ENCODE results near the gene SCOC. TPM values are rescaled to one million over a fixed set of nuclear protein-coding genes. Genes with fewer than 3 reads are reported as not detected.

The SCOC gene
- total and polyA plus RNA-seq, 9 of the 15 experiments (the other 6 are each of a cell fraction or from before 2014, with no cell fraction given) = 16.8 to 110 (median 46.7) TPM

DNA sequence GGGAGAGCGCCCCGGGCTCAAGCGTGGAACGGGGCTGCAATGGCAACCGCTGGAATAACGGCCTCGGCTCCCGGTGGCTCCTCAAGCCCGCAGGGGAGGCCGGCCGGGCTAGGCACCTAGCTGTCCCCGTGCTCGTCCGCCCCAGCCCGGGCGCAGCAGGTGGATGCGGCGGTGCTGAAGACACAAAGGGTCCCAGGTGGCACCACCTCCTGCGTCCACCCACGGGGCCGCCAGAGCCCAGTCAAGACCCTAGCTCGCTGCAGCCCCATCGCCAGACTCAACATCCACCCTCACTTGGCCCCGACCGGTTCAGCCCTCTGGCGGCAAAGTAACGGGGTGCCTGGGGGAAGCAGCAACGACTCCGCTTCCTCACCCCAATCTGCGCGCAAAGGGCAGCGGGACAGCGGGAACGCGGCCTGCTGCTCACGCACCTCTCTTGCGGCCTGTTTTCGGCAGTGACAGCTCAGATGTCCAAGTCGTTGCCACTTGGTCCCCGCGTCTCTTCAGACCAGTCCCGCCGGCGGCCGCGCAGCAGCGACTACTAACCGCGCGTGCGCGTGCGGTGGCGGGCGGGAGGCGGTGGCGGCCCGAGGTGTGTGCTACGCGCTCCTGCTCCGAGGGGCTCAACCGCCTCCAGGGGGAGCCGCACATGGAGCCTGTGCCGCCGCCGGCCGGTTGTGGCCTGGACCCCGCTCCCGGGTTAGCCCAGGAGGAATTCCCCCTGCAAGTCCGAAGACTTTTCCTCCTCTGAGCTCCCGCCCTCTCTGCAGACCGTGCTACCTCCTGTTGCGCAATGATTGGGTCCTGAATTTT is 53.9 kb downstream of the SCOC start, which contains the start of gene CLGN (continued):
- TF ChIP-seq CBX8 (IDR thresholded peaks at IDR 0.05; ENCODE audit: borderline replicate concordance, extremely low read depth, low read depth, low read length, poor library complexity, severe bottlenecking) (no peak), TOE1 (IDR thresholded peaks at IDR 0.05; ENCODE audit: borderline replicate concordance) (peak; percentile 4; the same call in 1 of the 2 replicates), TOE1 (CRISPR knock-in tag; IDR thresholded peaks at IDR 0.05; ENCODE audit: borderline replicate concordance, low read depth) (no peak), RFX1 (IDR thresholded peaks at IDR 0.05) (no peak), MECOM (CRISPR knock-in tag; IDR thresholded peaks at IDR 0.05) (no peak), FIP1L1 (IDR thresholded peaks at IDR 0.05; ENCODE audit: low read depth, low read length, poor library complexity, severe bottlenecking) (no peak), ZNF696 (CRISPR knock-in tag; conservative IDR thresholded peaks at IDR 0.05) (no peak), MTA3 (IDR thresholded peaks at IDR 0.05; ENCODE audit: borderline replicate concordance) (peak; percentile 32; the same call in 1 of the 2 replicates), NELFE (IDR thresholded peaks at IDR 0.05; ENCODE audit: insufficient read depth, insufficient read length) (no peak), LEF1 (IDR thresholded peaks at IDR 0.05) (no peak), XRCC4 (IDR thresholded peaks at IDR 0.05; ENCODE audit: extremely low read depth, insufficient read depth, insufficient read length) (no peak), USF1 (CRISPR knock-in tag; IDR thresholded peaks at IDR 0.05) (no peak), NFATC3 (IDR thresholded peaks at IDR 0.05) (no peak)
- TF ChIP-seq, protein P1, sequence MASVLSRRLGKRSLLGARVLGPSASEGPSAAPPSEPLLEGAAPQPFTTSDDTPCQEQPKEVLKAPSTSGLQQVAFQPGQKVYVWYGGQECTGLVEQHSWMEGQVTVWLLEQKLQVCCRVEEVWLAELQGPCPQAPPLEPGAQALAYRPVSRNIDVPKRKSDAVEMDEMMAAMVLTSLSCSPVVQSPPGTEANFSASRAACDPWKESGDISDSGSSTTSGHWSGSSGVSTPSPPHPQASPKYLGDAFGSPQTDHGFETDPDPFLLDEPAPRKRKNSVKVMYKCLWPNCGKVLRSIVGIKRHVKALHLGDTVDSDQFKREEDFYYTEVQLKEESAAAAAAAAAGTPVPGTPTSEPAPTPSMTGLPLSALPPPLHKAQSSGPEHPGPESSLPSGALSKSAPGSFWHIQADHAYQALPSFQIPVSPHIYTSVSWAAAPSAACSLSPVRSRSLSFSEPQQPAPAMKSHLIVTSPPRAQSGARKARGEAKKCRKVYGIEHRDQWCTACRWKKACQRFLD (CRISPR knock-in tag; IDR thresholded peaks at IDR 0.05) = no peak
- TF ChIP-seq, protein P2, sequence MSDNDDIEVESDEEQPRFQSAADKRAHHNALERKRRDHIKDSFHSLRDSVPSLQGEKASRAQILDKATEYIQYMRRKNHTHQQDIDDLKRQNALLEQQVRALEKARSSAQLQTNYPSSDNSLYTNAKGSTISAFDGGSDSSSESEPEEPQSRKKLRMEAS (CRISPR knock-in tag; IDR thresholded peaks at IDR 0.05) = 0 out of 2 replicates have a peak, but pooled peaks have one; percentile 32
- TF ChIP-seq, protein P3, sequence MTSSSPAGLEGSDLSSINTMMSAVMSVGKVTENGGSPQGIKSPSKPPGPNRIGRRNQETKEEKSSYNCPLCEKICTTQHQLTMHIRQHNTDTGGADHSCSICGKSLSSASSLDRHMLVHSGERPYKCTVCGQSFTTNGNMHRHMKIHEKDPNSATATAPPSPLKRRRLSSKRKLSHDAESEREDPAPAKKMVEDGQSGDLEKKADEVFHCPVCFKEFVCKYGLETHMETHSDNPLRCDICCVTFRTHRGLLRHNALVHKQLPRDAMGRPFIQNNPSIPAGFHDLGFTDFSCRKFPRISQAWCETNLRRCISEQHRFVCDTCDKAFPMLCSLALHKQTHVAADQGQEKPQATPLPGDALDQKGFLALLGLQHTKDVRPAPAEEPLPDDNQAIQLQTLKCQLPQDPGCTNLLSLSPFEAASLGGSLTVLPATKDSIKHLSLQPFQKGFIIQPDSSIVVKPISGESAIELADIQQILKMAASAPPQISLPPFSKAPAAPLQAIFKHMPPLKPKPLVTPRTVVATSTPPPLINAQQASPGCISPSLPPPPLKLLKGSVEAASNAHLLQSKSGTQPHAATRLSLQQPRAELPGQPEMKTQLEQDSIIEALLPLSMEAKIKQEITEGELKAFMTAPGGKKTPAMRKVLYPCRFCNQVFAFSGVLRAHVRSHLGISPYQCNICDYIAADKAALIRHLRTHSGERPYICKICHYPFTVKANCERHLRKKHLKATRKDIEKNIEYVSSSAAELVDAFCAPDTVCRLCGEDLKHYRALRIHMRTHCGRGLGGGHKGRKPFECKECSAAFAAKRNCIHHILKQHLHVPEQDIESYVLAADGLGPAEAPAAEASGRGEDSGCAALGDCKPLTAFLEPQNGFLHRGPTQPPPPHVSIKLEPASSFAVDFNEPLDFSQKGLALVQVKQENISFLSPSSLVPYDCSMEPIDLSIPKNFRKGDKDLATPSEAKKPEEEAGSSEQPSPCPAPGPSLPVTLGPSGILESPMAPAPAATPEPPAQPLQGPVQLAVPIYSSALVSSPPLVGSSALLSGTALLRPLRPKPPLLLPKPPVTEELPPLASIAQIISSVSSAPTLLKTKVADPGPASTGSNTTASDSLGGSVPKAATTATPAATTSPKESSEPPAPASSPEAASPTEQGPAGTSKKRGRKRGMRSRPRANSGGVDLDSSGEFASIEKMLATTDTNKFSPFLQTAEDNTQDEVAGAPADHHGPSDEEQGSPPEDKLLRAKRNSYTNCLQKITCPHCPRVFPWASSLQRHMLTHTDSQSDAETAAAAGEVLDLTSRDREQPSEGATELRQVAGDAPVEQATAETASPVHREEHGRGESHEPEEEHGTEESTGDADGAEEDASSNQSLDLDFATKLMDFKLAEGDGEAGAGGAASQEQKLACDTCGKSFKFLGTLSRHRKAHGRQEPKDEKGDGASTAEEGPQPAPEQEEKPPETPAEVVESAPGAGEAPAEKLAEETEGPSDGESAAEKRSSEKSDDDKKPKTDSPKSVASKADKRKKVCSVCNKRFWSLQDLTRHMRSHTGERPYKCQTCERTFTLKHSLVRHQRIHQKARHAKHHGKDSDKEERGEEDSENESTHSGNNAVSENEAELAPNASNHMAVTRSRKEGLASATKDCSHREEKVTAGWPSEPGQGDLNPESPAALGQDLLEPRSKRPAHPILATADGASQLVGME (CRISPR knock-in tag; IDR thresholded peaks at IDR 0.05) = 0 out of 2 replicates have a peak, but pooled peaks have one; percentile 25
